WTC11 (cell line): ENCODE data around the gene PDSS2.

Source experiments
- GABPB1 ChIP-seq: sonication (generic); formaldehyde crosslinking; IDR thresholded peaks from 2 replicates; pipeline ENCODE4 v1.8.1; 2023; ENCODE audit warnings: mild to moderate bottlenecking, missing genetic modification reagents
- HMGA2 ChIP-seq: fragments of 250-450 bp; sonication (Bioruptor Pico); IDR thresholded peaks from 2 replicates; pipeline ENCODE4 v1.4.0; 2021; ENCODE audit warnings: mild to moderate bottlenecking, moderate library complexity
- NR2C2 ChIP-seq: sonication (generic); formaldehyde crosslinking; IDR thresholded peaks from 2 replicates; pipeline ENCODE4 v1.8.0; 2022; ENCODE audit warnings: mild to moderate bottlenecking, missing genetic modification reagents
- SMAD4 ChIP-seq: sonication (generic); formaldehyde crosslinking; IDR thresholded peaks from 2 replicates; pipeline ENCODE4 v1.8.0; 2022; ENCODE audit warnings: mild to moderate bottlenecking, missing genetic modification reagents
- ZNF232 ChIP-seq: sonication (generic); formaldehyde crosslinking; IDR thresholded peaks from 2 replicates; pipeline ENCODE4 v1.8.0; 2022; ENCODE audit warnings: mild to moderate bottlenecking, missing genetic modification reagents
- ZNF396 ChIP-seq: fragments of 250-450 bp; sonication (Bioruptor Pico); IDR thresholded peaks from 2 replicates; pipeline ENCODE4 v1.8.0; 2021; ENCODE audit warnings: mild to moderate bottlenecking, moderate library complexity, borderline replicate concordance
- TF ChIP-seq, protein P1 (sequence below): fragments of 200-600 bp; IDR thresholded peaks from 2 replicates; pipeline ENCODE4 v1.8.0; 2022; ENCODE audit warnings: antibody characterized with exemption
- TF ChIP-seq, protein P2 (sequence below): sonication (generic); formaldehyde crosslinking; conservative IDR thresholded peaks from 2 replicates; pipeline ENCODE4 v1.8.1; 2022; ENCODE audit warnings: mild to moderate bottlenecking, missing genetic modification reagents

DNA sequence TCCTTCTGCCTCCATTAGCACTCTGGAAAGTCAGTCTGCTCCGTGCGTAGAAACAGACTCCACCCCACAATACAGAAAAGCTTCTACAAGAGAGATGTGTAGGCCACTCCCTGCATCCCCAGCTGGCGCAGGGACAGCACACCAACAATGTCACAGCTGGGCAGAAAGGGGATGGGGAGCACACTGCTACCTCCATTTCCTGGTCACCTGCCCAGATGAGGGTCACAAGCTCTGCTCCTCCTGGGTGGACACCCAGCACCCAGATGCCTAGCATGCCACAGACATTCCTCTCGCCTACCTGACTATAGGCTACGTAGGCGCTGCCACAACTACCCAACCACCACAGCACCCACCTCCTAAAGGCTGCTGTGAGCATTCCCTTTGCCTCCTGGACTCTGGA is 356.3 kb downstream of the PDSS2 start:
- TF ChIP-seq, protein P1, sequence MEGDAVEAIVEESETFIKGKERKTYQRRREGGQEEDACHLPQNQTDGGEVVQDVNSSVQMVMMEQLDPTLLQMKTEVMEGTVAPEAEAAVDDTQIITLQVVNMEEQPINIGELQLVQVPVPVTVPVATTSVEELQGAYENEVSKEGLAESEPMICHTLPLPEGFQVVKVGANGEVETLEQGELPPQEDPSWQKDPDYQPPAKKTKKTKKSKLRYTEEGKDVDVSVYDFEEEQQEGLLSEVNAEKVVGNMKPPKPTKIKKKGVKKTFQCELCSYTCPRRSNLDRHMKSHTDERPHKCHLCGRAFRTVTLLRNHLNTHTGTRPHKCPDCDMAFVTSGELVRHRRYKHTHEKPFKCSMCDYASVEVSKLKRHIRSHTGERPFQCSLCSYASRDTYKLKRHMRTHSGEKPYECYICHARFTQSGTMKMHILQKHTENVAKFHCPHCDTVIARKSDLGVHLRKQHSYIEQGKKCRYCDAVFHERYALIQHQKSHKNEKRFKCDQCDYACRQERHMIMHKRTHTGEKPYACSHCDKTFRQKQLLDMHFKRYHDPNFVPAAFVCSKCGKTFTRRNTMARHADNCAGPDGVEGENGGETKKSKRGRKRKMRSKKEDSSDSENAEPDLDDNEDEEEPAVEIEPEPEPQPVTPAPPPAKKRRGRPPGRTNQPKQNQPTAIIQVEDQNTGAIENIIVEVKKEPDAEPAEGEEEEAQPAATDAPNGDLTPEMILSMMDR, result no peak
- TF ChIP-seq GABPB1 (no peak), ZNF232 (CRISPR knock-in tag) (no peak), NR2C2 (CRISPR knock-in tag) (no peak), HMGA2 (no peak), ZNF396 (CRISPR knock-in tag) (no peak), SMAD4 (CRISPR knock-in tag) (no peak)
- TF ChIP-seq, protein P2, sequence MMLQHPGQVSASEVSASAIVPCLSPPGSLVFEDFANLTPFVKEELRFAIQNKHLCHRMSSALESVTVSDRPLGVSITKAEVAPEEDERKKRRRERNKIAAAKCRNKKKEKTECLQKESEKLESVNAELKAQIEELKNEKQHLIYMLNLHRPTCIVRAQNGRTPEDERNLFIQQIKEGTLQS (CRISPR knock-in tag), result no peak
